Measurements from ENCODE around the gene NOP14.
A peak's percentile ranks its signal among the peaks of the same experiment; 100 is the strongest.

DNA sequence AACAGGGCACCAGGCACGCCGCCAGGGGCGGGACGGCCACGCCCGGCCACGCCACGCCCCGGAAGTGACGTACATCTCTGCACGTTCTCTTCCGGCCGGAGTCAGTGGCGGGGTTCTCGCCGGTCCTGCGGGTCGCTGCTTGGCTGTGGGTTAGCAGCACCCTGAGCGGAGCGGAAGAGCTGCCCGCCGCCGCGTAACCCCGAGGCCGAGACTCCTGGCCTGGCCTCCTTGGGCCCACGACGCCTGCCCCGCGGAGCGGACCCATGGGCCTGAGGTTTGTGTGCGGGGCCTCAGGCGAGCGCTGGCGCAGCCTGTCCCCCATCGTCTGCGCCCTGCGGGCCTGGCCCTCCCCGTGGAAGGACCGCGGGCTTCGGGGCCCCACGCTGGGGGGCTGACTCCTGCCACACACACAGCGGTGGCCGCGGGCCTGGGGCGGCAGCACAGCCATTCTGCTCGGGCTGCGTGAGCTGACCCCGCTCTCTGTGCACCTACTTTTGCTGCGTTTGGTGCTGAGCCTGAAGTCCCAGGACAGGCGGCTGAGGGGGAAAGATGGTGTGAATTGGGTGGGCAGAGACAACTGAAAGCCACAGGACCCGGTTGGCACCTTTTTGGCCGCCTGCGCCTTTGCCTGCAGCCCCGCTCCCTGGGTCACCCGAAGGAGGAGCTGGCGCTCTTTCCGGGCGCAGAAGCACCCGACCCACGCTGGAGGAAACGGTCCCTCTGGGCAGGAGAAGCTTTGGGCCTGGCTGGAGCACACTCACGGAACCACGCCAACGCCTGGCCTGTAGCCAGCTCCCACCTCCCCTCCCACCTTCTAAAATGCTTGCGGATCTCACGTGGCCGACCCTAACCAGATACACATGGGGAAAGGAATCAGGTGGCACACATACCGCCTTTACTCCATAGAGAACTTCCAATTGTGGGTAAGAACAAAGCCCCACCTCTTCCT is 28.1 kb downstream of the NOP14 start:
- TF ChIP-seq POLR2A (IDR thresholded peaks at IDR 0.05), result peak; percentile 24 to 92
- TF ChIP-seq, protein P1, sequence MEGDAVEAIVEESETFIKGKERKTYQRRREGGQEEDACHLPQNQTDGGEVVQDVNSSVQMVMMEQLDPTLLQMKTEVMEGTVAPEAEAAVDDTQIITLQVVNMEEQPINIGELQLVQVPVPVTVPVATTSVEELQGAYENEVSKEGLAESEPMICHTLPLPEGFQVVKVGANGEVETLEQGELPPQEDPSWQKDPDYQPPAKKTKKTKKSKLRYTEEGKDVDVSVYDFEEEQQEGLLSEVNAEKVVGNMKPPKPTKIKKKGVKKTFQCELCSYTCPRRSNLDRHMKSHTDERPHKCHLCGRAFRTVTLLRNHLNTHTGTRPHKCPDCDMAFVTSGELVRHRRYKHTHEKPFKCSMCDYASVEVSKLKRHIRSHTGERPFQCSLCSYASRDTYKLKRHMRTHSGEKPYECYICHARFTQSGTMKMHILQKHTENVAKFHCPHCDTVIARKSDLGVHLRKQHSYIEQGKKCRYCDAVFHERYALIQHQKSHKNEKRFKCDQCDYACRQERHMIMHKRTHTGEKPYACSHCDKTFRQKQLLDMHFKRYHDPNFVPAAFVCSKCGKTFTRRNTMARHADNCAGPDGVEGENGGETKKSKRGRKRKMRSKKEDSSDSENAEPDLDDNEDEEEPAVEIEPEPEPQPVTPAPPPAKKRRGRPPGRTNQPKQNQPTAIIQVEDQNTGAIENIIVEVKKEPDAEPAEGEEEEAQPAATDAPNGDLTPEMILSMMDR (IDR thresholded peaks at IDR 0.05), result peak in 2 of 12 donors; percentile 1 to 26

Measured in heart left ventricle (tissue), 13 donors.